ENCODE data around the gene RWDD1.

- TF ChIP-seq CTCF (IDR thresholded peaks at IDR 0.05 in 8 of 11, conservative IDR thresholded peaks at IDR 0.05 in 3 of 11) (no peak), POLR2A (IDR thresholded peaks at IDR 0.05) (no peak), POLR2AphosphoS5 (IDR thresholded peaks at IDR 0.05) (no peak)
These were observed 858 bp downstream of the RWDD1 start for GRCh38 chr6:116572162-116572561.
